ENCODE measurements around the gene GRM5.

GRCh38 chr11:89015614-89016013 lies 50.2 kb downstream of the GRM5 start:
- TF ChIP-seq CTCF (IDR thresholded peaks at IDR 0.05) (no peak), POLR2A (IDR thresholded peaks at IDR 0.05) (no peak), POLR2AphosphoS5 (IDR thresholded peaks at IDR 0.05) (no peak)

Data from stomach (tissue), 4 donors.